HUDEP-2 (cell line): ENCODE data around the gene GJC1.
"Not testable (repeated sequence)": the region's sequence is repeated elsewhere in the genome, so short reads cannot be mapped to it uniquely, and the experiment has no call there.

ENCODE experiments used
- DNase-seq, 76 experiments: peaks; one replicate each; lab custom pipeline; 2025; ENCODE audit not compliant: unreplicated experiment in 76 of 76; lab: John Stamatoyannopoulos, UW

GJC1 gene

GRCh38 chr17:44763170-44763569 lies 66.9 kb downstream of the GJC1 start:
- DNase-seq, result no peak

DNA sequence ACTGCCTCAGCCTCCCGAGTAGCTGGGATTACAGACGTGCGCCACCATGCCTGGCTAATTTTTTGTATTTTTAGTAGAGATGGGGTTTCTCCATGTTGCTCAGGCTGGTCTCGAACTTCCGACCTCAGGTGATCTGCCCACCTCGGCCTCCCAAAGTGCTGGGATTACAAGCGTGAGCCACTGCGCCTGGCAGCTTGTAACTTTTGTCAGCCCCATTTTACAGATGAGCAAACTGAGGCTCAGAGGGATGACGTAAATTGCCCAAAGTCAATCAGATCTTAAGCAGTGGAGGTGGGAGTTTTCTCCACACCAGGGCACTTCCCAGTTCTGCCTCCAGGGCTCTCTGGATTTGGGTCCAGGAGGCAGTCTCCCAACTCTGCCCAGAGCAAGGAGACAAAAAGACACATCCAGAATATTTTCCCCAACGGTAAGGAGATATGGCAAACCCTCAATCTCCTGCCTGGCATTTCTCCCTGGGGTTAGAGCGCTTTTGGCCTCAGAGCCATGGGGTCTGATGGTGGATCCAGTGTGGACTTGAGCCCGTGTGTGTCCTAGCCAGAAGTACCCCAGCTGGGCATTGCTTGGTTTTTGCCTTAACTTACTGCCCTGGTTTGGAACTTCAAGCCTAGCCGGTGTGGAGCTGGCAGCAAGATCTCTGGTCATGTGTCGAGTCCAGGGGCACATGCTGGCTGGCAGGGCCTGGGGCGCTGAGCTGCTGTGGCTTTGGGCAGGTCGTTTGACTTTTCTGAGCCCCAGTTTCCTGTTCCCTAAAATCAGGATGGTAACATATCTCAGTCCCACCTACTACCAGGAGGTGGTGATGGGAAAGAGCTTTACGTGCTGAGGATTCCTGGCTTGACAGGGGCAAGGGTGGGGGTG lies 67.9 kb downstream of the GJC1 start:
- no peak for DNase-seq

DNA sequence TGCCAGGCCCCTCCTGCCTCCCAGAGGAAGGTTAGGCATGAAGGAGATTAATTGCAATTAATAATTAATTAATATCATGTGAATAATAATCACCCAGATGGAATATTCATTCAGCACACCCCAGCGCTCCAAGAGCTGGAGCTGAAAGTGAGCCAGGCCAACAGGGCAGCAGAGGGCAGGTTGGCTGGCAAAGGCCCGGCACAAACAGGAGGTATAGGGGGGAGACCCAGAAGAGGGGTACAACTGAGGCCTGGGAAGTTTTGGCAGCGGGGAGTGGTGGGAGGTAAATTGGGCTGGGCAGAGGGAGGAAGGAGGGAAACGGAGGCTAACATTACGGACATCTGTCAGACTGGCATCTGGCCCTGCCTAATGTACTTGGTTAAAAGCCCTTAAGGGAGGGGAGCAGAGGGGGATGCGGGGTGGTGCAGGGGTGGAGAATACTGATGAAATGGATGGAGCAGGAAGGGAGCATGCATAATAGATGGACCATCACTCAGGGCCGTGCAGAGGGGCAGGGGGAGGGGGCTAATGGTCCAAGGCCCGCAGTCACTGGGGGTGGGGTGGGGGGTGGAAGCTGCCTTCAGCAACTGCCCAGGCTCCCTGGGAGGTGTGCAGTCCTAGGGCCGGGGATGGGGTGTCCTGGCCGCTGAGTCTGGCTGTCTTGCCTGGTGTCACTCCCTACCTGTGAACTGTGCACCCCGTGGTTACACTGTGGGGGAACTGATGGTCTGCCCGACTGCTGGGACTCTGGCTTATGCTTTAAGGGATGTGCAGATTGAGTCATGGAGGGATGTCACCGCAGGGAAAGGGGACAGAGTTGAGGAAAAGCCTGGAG lies 69.4 kb downstream of the GJC1 start:
- DNase-seq, result no peak

GRCh38 chr17:44759916-44760243 lies 70.2 kb downstream of the GJC1 start:
- no peak for DNase-seq

DNA sequence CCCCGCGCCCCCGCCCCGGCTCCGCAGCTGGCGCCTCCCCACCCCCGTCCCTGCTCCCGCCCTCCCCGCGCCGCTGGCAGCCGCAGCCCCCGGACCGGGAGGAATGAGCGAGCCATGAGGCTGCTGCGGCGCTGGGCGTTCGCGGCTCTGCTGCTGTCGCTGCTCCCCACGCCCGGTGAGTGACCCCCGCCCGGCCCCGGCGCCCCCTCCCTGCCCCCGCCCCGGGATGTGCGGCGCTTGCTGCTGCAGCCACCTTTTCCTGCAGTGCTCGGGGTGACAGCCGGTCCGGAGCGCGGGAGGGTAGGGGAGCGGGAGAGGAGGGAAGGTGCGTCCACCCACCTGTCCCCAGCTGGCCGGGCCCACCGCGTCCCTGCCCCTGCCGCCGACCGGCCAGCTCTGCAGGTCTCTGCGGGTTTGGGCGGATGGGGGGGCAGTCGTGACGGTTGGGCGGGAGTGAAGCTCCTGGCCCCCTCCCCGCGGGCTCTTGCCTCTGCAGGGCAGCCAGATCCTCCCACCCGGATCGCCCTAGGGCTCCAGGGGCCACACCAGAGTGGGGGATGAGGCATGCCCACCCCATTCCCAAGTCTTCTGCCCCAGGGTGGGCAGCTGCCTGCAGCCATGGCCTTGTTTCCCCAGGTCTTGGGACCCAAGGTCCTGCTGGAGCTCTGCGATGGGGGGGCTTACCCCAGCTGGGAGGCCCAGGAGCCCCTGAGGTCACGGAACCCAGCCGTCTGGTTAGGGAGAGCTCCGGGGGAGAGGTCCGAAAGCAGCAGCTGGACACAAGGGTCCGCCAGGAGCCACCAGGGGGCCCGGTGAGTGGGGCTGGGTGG lies 70.8 kb downstream of the GJC1 start:
- DNase-seq, result no peak

DNA sequence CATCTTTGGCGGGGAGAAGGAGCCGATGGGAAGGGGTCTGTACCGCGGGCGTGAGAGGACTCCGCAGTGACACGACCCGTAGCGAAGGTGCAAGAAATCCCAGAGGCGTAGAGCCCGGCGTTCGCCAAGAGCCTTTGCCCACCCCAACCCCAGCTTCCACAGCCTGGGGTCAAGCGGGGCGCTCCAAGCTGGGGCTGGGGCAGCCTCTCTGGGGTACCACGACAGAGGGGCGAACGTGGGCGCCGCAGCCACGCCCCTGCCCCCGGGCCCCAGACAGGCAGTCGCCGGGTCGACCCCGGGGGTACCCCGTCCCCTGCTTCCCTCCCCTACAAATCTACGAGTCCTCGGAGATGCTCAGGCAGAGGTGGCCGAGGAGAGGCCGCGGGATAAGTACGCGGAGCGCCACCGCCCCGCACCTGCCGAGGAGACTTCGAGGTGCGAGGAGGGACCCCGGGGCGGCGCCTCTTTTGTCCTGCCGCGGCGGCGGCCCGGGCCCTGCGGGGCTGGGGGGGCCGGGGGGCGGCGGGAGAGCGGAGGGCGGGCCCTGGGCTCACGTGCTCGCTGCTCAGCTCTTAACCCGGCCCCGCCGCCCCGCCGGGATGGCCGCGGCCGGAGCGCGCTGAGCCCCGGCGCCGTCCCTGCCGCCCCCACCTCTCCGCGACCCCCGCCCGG lies 71.5 kb downstream of the GJC1 start, which contains the start of gene ADAM11:
Gene ADAM11, plus strand, starts transcription at position 575 of the 672 bp plus-strand sequence. CDS start 212 bp downstream, outside the sequence.
- no peak for DNase-seq

GRCh38 chr17:44757918-44758413 lies 72.1 kb downstream of the GJC1 start:
- no peak for DNase-seq

- no peak for DNase-seq
Measured at GRCh38 chr17:44757045-44757917, 72.8 kb downstream of the GJC1 start.

- DNase-seq, result not testable (repeated sequence)
Measured at GRCh38 chr17:44755180-44755579, 74.9 kb downstream of the GJC1 start.

DNA sequence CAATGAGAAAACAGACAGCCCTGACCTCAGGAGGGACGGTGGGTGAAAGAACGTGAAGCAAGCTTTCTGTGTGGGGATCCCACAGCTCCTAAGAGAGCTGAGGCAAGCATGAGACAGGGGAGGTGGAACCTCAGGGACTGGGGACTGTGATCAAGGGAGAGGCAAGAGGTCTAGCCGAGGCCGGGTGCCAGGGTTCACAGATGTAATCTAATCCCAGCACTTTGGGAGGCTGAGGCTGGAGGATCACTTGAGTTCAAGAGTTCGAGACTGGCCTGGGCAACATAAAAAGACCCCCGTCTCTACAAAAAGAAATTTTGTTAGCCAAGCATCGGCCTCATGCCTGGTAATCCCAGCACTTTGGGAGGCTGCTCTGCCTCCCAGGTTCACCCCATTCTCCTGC lies 75.8 kb downstream of the GJC1 start:
- no peak for DNase-seq

DNA sequence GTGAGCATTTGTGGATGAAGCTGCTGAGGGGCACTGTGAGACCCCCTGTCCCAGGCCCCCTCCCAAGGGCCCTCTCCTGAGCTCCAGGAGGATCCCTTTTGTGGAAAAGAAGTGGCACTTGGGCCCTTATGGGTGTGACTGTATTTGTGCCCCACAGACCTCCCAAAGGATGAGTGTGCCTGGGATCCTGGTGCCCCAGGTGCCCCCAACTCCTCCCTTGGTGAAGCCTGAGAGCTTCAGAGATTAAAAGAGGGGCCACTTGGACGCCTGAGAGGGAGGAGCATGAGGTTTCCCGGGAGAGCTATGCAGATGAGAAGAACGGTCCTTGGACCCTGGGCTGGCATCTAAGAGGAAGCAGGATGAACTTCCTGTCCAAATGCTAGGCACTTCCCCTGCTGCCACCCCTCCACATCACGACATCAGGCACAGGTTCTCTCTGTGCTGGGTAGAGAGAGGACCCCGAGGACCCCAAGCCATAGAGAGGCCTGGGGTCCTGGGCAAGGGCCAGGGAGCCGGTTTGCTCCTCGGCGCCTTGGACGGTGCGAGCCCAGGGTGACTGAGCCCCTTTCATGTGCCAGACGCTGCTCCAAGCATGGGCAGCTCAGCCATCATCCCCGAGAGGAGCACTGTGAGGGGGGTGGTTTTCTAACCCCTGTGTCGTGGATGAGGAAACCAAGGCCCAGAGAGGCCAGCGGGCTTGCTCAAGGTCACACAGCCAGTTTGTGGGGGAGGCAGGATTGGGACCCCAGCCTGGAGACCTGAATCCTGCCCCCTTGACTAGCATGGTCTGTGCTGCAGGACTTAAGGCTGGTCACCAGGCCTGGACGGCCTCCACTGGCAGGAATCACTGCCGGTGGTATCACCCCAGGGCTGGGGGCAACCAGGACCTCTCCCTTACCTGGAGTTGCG lies 76.9 kb downstream of the GJC1 start:
- no peak for DNase-seq

DNA sequence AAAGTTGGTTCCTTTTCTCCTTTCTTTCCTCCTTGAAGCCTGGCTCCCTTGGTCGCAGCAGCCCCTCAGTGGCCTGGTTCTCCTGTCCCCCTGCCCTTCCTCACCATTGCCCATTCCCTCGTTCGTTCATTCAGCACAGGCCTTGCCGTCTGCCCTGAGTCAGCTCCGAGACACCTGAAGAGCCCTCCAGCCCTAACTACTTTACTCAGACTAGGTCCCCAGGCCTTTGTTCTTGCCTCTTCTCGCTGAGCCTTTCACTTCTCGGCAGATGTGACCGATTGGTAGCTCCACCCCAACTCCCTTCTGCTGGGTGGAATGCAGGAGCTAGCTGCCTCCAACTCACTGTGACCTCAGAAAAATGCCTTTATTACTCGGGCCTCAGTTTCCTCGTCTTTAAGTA lies 78.3 kb downstream of the GJC1 start:
- DNase-seq, result no peak

GRCh38 chr17:44751331-44751730 lies 78.8 kb downstream of the GJC1 start:
- no peak for DNase-seq

- DNase-seq, result no peak
Measured at GRCh38 chr17:44749980-44750318, 80.1 kb downstream of the GJC1 start.

- DNase-seq, result no peak
Measured at GRCh38 chr17:44749076-44749979, 80.8 kb downstream of the GJC1 start.
